Muscle of leg (tissue), 11 donors: ENCODE results near the gene FYB1. TPM values are rescaled to one million over a fixed set of nuclear protein-coding genes. Genes with fewer than 3 reads are reported as not detected.

ENCODE experiments used
- DNase-seq: peaks from one replicate; pipeline ENCODE4 v3.0.0; 2013
- H3K27ac ChIP-seq: one replicate; pipeline ENCODE4 v1.5.1; 2013; ENCODE audit warnings: mild to moderate bottlenecking, low read length, control low read depth
- H3K27me3 ChIP-seq: one replicate; pipeline ENCODE4 v1.6.1; 2013; ENCODE audit warnings: low read length; ENCODE audit not compliant: control insufficient read depth, insufficient read depth
- H3K36me3 ChIP-seq: one replicate; pipeline ENCODE4 v1.6.1; 2013; ENCODE audit warnings: low read length; ENCODE audit not compliant: control insufficient read depth, insufficient read depth
- H3K4me1 ChIP-seq: one replicate; pipeline ENCODE4 v1.6.1; 2013; ENCODE audit warnings: low read length; ENCODE audit not compliant: control insufficient read depth, insufficient read depth
- H3K4me3 ChIP-seq: one replicate; pipeline ENCODE4 v1.5.1; 2013; ENCODE audit warnings: low read length, control low read depth
- H3K9me3 ChIP-seq: replicated peaks from 2 replicates; pipeline ENCODE4 v1.6.1; 2013; ENCODE audit warnings: low read depth, low read length; ENCODE audit not compliant: control insufficient read depth
- WGBS: methylation state at CpG from one replicate; pipeline ENCODE4 v1.1.5; 2013; ENCODE audit warnings: missing lambda C conversion rate; ENCODE audit not compliant: insufficient coverage; 5-methylcytosine and 5-hydroxymethylcytosine counted together
- polyA plus RNA-seq, 8 donors: library from polyadenylated mRNA; unstranded; fragments of 120-200 nt; gene quantifications; one replicate each; pipeline versions ENCODE4 v1.2.1 to v1.2.3, GENCODE V29; 2013; ENCODE audit warnings: inconsistent platforms in 1 of 8, low replicate concordance in 1 of 8; ENCODE audit not compliant: insufficient read length in 8 of 8, insufficient read depth in 1 of 8
- total RNA-seq: library from RNA; stranded (reverse); fragments of 120-200 nt; gene quantifications from one replicate; pipeline ENCODE4 v1.2.4, GENCODE V29; 2013

Gene FYB1
- total and polyA plus RNA-seq, 9 donors = 1.4 to 3.0 (median 1.9) TPM

- no peaks in the 10 kb centered on the region for H3K9me3 ChIP-seq
- no peaks in the 10 kb centered on the region for H3K36me3 ChIP-seq
- H3K4me3 ChIP-seq = no peak overlapping the region
- DNase-seq = peak; percentile 96
- peaks cover 10% of the 10 kb centered on the region for H3K4me1 ChIP-seq
- peak overlapping the region; percentile 63 for H3K27ac ChIP-seq
- no peaks in the 10 kb centered on the region for H3K27me3 ChIP-seq
- 83% methylated on average over 5 of the region's 16 CpGs for WGBS
Observed at GRCh38 chr5:39217365-39218281, 1.7 kb downstream of the FYB1 start.

- H3K9me3 ChIP-seq = no peaks in the 10 kb centered on the region
- no peak overlapping the region for H3K4me3 ChIP-seq
- H3K27me3 ChIP-seq = no peaks in the 10 kb centered on the region
- no peak for DNase-seq
- peaks cover 10% of the 10 kb centered on the region for H3K4me1 ChIP-seq
- WGBS = no CpG with 5 or more reads among the region's 2 CpGs
- no peaks in the 10 kb centered on the region for H3K36me3 ChIP-seq
- no peak overlapping the region for H3K27ac ChIP-seq
Observed at GRCh38 chr5:39216631-39217030, 2.7 kb downstream of the FYB1 start.

DNA sequence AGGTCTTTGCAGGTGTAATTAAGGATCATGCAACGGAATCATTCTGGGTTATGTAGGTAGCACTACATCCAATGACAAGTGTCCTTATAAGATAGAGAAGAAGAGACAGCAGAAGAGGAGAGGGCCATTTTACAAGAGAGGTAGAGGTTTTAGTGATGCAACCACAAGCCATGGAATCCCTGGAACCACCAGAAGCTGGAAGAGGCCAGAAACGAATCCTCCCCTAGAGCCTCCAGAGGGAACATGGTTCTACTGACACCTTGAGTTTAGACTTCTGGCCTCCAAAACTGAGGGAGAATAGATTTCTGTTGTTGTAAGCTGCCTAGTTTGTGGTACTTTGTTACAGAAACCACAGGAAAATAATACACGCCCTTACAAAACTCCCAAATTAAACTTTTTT, 3.5 kb downstream of the FYB1 start:
- Histone ChIP-seq H3K27ac (no peak overlapping the region), H3K4me3 (no peak overlapping the region), H3K4me1 (peaks cover 10% of the 10 kb centered on the region), H3K27me3 (no peaks in the 10 kb centered on the region), H3K9me3 (no peaks in the 10 kb centered on the region), H3K36me3 (no peaks in the 10 kb centered on the region)
- DNase-seq = no peak
- WGBS = no CpG with 5 or more reads among the region's 3 CpGs

DNA sequence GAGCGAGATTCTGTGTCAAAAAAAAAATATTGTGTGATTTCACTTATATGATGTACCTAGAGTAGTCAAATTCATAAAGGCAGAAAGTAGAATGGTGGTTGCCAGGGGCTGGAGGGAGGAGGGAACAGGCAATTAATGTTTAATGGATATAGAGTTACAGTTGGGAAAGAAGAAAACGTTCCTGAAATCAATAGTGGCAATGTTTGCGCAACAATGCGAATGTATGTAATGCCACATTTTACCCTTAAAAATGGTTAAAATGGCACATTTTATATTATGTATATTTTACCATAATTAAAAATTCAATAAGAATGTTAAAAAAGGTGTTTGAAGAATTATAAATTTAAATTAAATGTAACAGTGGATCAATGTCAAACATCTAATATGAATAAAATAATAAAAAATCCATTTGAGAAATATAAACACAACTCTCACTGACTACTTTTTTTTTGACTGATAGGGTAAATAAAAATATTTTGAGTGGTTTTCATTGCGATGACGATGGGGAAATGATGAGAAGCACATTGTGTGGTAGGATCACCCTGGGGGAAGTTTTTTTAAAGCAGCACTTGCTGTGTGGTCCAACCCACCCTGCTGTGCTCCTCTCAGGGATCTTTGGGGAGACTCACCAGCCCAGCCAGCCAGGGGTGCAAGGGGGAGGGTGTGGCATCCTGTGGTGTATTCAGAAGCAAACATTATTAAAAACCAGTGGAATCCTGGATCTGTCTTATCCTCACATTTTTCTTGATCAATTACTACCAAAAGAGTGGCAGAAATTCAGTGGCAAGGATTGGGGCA, 4.3 kb downstream of the FYB1 start:
- WGBS = 85% methylated on average over 1 of the region's 6 CpGs
- no peak for DNase-seq
- Histone ChIP-seq H3K27ac (no peak overlapping the region), H3K4me3 (no peak overlapping the region), H3K27me3 (no peaks in the 10 kb centered on the region), H3K36me3 (no peaks in the 10 kb centered on the region), H3K4me1 (peaks cover 10% of the 10 kb centered on the region), H3K9me3 (no peaks in the 10 kb centered on the region)

GRCh38 chr5:39213447-39214207, 5.7 kb downstream of the FYB1 start:
- no peak for DNase-seq
- H3K4me1 ChIP-seq = no peaks in the 10 kb centered on the region
- no peaks in the 10 kb centered on the region for H3K27me3 ChIP-seq
- H3K4me3 ChIP-seq = no peak overlapping the region
- no peaks in the 10 kb centered on the region for H3K9me3 ChIP-seq
- no peaks in the 10 kb centered on the region for H3K36me3 ChIP-seq
- WGBS = 58% methylated on average over 2 of the region's 6 CpGs
- no peak overlapping the region for H3K27ac ChIP-seq

DNA sequence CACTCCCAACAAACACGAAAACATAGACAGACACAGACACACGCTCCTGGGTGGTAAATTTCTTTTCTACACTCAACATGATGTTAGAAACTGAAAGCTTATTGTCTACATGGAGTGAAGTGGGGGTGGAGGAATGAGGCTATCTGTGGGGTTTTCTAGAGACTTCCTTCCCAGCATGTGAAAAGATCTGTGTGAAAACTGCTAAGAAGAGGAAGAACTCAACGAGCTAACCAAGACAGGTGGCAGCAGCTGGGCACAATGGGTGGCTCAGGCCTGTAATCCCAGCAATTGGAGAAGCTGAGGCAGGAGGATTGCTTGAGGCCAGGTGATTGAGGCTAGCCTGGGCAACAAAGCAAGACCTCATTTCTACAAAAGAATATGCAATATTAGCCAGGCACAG, 7.6 kb downstream of the FYB1 start:
- Histone ChIP-seq H3K27ac (no peak overlapping the region), H3K4me3 (no peak overlapping the region), H3K36me3 (no peaks in the 10 kb centered on the region), H3K9me3 (no peaks in the 10 kb centered on the region), H3K4me1 (no peaks in the 10 kb centered on the region), H3K27me3 (no peaks in the 10 kb centered on the region)
- WGBS = 67% methylated on average over 1 of the region's 3 CpGs
- DNase-seq = no peak

DNA sequence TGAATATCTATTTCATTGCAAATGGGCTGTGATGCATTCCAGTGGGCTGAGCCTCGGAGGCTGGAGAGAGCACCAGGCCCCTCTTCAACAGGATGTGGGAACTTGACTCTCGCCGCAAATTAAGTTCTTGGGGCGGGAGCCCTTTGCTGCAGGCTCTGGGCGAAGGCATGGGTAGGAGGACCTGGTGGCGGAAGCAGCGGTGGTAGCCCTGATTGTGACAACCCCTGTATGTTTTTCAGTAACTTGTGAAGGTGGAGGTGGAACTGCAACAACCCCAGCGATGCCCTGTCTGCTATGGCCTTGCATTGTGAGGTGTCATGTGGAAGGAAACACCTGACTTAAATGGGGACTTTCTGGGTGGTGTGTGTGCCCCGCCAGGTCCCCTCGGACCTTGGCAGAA, 9.4 kb downstream of the FYB1 start:
- Histone ChIP-seq H3K4me3 (no peak overlapping the region), H3K36me3 (no peaks in the 10 kb centered on the region), H3K9me3 (no peaks in the 10 kb centered on the region), H3K27me3 (no peaks in the 10 kb centered on the region), H3K27ac (no peak overlapping the region), H3K4me1 (no peaks in the 10 kb centered on the region)
- DNase-seq = no peak
- WGBS = 73% methylated on average over 8 of the region's 10 CpGs

DNA sequence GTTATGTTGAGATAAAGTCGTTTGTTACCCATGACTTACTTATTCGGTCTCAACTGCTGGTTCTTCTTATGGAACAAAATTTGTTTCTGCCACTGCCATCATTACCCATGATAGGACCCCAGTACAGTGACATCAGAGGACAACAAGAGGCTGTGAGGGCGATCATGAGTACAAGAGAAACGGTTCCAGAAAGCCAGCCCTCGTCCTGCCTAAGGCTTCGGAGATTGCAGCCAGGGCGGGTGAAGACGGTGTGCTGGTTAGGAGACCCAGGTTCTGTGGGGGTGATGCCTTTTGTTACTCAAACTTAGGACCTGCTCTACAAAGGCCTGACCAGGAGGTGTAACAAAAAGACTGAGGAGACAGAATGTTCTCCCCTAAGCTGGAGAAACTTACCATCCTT, 10.9 kb downstream of the FYB1 start:
- Histone ChIP-seq H3K36me3 (no peaks in the 10 kb centered on the region), H3K9me3 (no peaks in the 10 kb centered on the region), H3K4me1 (no peaks in the 10 kb centered on the region), H3K27ac (no peak overlapping the region), H3K4me3 (no peak overlapping the region), H3K27me3 (no peaks in the 10 kb centered on the region)
- WGBS = 95% methylated on average over 4 of the region's 8 CpGs
- no peak for DNase-seq

- Histone ChIP-seq H3K4me3 (no peak overlapping the region), H3K27me3 (no peaks in the 10 kb centered on the region), H3K27ac (no peak overlapping the region), H3K9me3 (no peaks in the 10 kb centered on the region), H3K36me3 (no peaks in the 10 kb centered on the region), H3K4me1 (no peaks in the 10 kb centered on the region)
- WGBS = no CpG with 5 or more reads among the region's 5 CpGs
- DNase-seq = peak; percentile 61
Observed at GRCh38 chr5:39207345-39208045, 11.9 kb downstream of the FYB1 start.
